K562 (cell line): ENCODE measurements around the gene COX5A. TPM values are rescaled to one million over a fixed set of nuclear protein-coding genes. Genes with fewer than 3 reads are reported as not detected.
A peak's percentile ranks its signal among the peaks of the same experiment; 100 is the strongest.

Experiments used
- CHD4 ChIP-seq: fragments of 200-600 bp; sonication (generic); IDR thresholded peaks from 3 replicates; pipeline ENCODE4 v1.6.1; 2012; ENCODE audit warnings: low read depth, mild to moderate bottlenecking, mixed read lengths, low read length, inconsistent platforms; ENCODE audit not compliant: insufficient read depth, insufficient replicate concordance, poor library complexity, severe bottlenecking
- ELF4 ChIP-seq: fragments of 450-650 bp; formaldehyde crosslinking; IDR thresholded peaks from 2 replicates; pipeline ENCODE4 v1.4.0; 2022; ENCODE audit warnings: missing genetic modification characterization
- GABPB1 ChIP-seq: sonication (generic); formaldehyde crosslinking; IDR thresholded peaks from 2 replicates; pipeline ENCODE4 v1.8.0; 2022; ENCODE audit warnings: mild to moderate bottlenecking, missing genetic modification reagents
- HNRNPH1 ChIP-seq: fragments of 200-400 bp; formaldehyde crosslinking; optimal IDR thresholded peaks from 2 replicates; pipeline ENCODE3; 2017; ENCODE audit warnings: low read depth, mild to moderate bottlenecking, low read length, moderate library complexity
- MLX ChIP-seq, 2 experiments: fragments of 450-650 bp in 1 of 2; sonication (generic) in 1 of 2; formaldehyde crosslinking; conservative IDR thresholded peaks; 2 replicates each; pipeline versions ENCODE4 v1.4.0 to v1.8.1; 2020 to 2022; ENCODE audit warnings: mild to moderate bottlenecking in 1 of 2, missing genetic modification reagents in 1 of 2
- MYC ChIP-seq, 2 experiments: fragments of 250-450 bp in 1 of 2; sonication (Bioruptor Pico) in 1 of 2; IDR thresholded peaks; 2 replicates each; pipeline versions ENCODE4 v1.5.1 to v1.6.1; 2012 to 2021; ENCODE audit warnings: low read depth in 2 of 2, borderline replicate concordance in 1 of 2, improper control_type of control experiment in 1 of 2, low read length in 1 of 2, mild to moderate bottlenecking in 1 of 2, moderate library complexity in 1 of 2
- NR2C2 ChIP-seq, 2 experiments: fragments of 200-800 bp in 1 of 2; sonication (Bioruptor generic) in 1 of 2; sonication (generic) in 1 of 2; formaldehyde crosslinking in 1 of 2; IDR thresholded peaks; 2 replicates each; pipeline versions ENCODE4 v1.6.1 to v1.8.0; 2016 to 2022; ENCODE audit warnings: mild to moderate bottlenecking in 1 of 2, missing compliant biosample characterization in 1 of 2, missing genetic modification characterization in 1 of 2, missing genetic modification reagents in 1 of 2
- RBFOX2 ChIP-seq: fragments of 200-400 bp; formaldehyde crosslinking; IDR thresholded peaks from 2 replicates; pipeline ENCODE4 v1.6.1; 2017; ENCODE audit warnings: low read depth, mild to moderate bottlenecking, low read length, moderate library complexity
- ZBTB40 ChIP-seq, 2 experiments: fragments of 450-650 bp in 1 of 2; sonication (generic) in 1 of 2; formaldehyde crosslinking in 1 of 2; IDR thresholded peaks; 2 replicates each; pipeline versions ENCODE4 v1.7.1 to v1.9.0; 2016 to 2022; ENCODE audit warnings: inconsistent platforms in 1 of 2, mild to moderate bottlenecking in 1 of 2, missing genetic modification reagents in 1 of 2
- ZBTB9 ChIP-seq: fragments of 450-650 bp; formaldehyde crosslinking; IDR thresholded peaks from 2 replicates; pipeline ENCODE4 v1.4.0; 2020; ENCODE audit warnings: mild to moderate bottlenecking, moderate library complexity
- ZNF280B ChIP-seq: fragments of 250-450 bp; sonication (Bioruptor Pico); IDR thresholded peaks from 2 replicates; pipeline ENCODE4 v1.5.1; 2021; ENCODE audit warnings: mild to moderate bottlenecking
- polyA plus RNA-seq, 8 experiments: library from polyadenylated mRNA; depleted of rRNA in 4 of 8; stranded (reverse) in 5 of 8; unstranded in 3 of 8; fragments of >200 nt; fragmentation: Nextera tagmentation in 2 of 8; fragmentation: Illumina TruSeq in 1 of 8; extraction: Ambion mirVana in 2 of 8; extraction: Trizol in 1 of 8; gene quantifications; 2 replicates each; pipeline versions ENCODE4 v1.2.1 to v1.2.3, GENCODE V29; 2011 to 2014; ENCODE audit warnings: inconsistent platforms in 1 of 8, missing spikeins in 1 of 8
- total RNA-seq, 7 experiments: library from RNA; depleted of rRNA in 6 of 7; stranded (reverse); fragments of >200 nt in 6 of 7; fragmentation: Illumina TruSeq in 2 of 7; extraction: Trizol in 2 of 7; gene quantifications; 2 replicates each; pipeline versions ENCODE4 v1.2.1 to v1.2.3, GENCODE V29; 2011 to 2021; ENCODE audit warnings: low replicate concordance in 1 of 7

Gene COX5A
- total and polyA plus RNA-seq, 9 of the 15 experiments (the other 6 are each of a cell fraction or from before 2014, with no cell fraction given): 86.8 to 553 (median 371) TPM

GRCh38 chr15:74873036-74873755 is 64.7 kb downstream of the COX5A start, which contains the start of gene SCAMP2 (continued):
- 0 out of 2 replicates have a peak, but pooled peaks have one; percentile 51 for TF ChIP-seq ZBTB40 (IDR thresholded peaks at IDR 0.05)
- TF ChIP-seq ZBTB40 (CRISPR knock-in tag; IDR thresholded peaks at IDR 0.05): no peak
- TF ChIP-seq ZNF280B (CRISPR knock-in tag): no peak
- TF ChIP-seq HNRNPH1: no peak
- TF ChIP-seq MLX (CRISPR knock-in tag; conservative IDR thresholded peaks at IDR 0.05): no peak
- TF ChIP-seq ELF4 (CRISPR knock-in tag): peak; percentile 98
- peak; percentile 89 for TF ChIP-seq GABPB1 (CRISPR knock-in tag)
- peak; percentile 61; the same call in 1 of the 2 replicates for TF ChIP-seq MYC (IDR thresholded peaks at IDR 0.05; ENCODE audit: low read depth, low read length)
- no peak for TF ChIP-seq MYC (CRISPR knock-in tag; IDR thresholded peaks at IDR 0.05; ENCODE audit: borderline replicate concordance, low read depth)
- TF ChIP-seq RBFOX2: peak; percentile 91
- TF ChIP-seq ZBTB9 (CRISPR knock-in tag): 0 out of 2 replicates have a peak, but pooled peaks have one; percentile 14
- TF ChIP-seq NR2C2 (CRISPR knock-in tag; IDR thresholded peaks at IDR 0.05): no peak
- peak; percentile 92 for TF ChIP-seq NR2C2 (tag; IDR thresholded peaks at IDR 0.05)
- no peak for TF ChIP-seq CHD4
